22Rv1 (cell line): ENCODE measurements around the gene OMD.

Experiments
- CTCF ChIP-seq: fragments of 450-650 bp; IDR thresholded peaks from 2 replicates; pipeline ENCODE4 v1.5.1; 2017; ENCODE audit warnings: mild to moderate bottlenecking
- ZFX ChIP-seq: fragments of 450-650 bp; IDR thresholded peaks from 2 replicates; pipeline ENCODE4 v1.6.1; 2017; ENCODE audit warnings: antibody characterized with exemption, borderline replicate concordance

GRCh38 chr9:92435263-92435662 lies 11.0 kb upstream of the OMD start:
- TF ChIP-seq CTCF, result no peak
- TF ChIP-seq ZFX, result no peak
